ENCODE data around the gene ZBTB16.

Gene ZBTB16

DNA sequence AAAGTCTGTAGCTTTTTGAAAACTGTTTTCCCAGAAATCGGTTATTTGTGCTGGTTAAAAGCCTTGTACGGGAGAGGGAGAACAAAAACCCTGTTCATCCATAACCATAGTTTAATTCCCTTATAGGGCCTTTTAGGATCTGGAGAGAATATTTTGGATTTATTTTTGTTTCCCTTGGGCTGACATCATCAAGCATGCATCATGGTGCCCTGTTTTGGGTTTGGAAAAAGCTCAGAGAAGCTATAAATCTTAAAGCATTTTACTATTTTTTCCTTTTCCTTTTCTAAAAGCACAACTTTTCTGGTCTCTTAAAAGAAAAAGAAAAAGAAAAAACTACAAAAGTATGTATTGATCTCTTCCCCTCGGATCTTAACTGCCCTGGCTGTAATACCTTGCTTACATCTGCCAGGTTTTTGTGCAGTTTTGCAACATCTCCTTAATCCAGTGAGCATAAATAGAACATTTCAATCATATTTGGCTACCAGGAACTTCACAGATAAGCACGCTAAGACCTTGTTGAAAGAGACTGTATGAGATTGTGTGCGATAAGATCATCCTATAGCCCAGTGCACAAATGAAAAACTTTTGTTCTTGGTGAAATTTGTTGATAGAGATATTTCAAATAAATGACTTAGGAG lies 88.0 kb downstream of the ZBTB16 start:
- no peak for FAIRE-seq

DNA sequence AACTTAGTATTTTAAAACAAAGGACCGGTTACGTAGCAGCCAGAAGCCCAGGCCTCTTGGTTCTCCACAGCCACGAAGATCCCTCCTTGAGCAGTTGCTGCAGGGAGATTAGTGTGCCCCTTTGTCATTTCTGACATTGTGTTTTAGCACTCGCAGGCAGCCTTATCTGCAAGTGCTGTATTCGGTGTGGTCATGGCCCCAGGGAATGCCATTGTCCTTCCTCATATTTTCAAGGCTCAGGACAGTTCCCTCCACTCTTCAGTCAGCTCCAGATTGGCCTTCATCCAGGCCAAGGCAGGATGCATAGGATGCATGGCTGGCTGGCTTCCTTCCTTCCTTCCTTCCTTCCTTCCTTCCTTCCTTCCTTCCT lies 88.5 kb downstream of the ZBTB16 start:
- no peak for DNase-seq (ENCODE audit: insufficient read length, low spot score)
- no peak for FAIRE-seq

More for the DNA sequence above, 88.0 kb downstream of the ZBTB16 start:
- DNase-seq (ENCODE audit: insufficient read length, low spot score) = no peak

DNA sequence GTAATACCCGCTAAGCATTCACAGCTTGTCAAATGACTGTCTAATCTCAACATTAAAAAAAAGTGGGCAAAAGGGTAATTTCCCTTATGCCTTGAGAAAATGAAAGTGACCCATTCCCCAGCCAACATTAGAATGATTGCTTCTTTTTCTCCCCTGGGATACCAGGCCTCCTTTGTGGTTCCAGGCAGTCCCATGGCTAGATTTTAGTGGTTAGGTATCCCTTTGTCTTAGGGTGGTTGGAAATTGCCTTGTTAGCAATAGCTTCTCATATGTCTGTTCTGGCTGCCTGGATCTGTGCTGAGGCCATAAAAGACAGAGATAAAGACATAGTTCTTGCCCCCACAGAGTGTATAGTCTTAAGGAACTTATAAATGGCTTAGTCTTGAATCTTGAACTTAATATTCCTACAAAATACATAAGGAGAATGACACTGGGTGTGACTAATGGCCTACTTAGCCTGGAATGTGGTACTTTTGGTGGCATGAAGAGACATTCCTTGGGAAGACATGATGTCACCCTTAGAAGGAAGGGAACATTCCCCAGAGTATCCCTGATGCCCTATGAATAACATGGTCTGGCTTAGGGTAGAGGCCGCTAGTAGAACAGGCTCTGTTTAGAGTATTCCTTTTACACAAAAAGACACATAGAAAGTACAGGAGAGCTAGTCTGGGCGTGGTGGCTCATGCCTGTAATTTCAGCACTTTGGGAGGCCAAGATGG lies 90.3 kb downstream of the ZBTB16 start:
- DNase-seq (ENCODE audit: insufficient read length, low spot score) = no peak
- FAIRE-seq = no peak

DNA sequence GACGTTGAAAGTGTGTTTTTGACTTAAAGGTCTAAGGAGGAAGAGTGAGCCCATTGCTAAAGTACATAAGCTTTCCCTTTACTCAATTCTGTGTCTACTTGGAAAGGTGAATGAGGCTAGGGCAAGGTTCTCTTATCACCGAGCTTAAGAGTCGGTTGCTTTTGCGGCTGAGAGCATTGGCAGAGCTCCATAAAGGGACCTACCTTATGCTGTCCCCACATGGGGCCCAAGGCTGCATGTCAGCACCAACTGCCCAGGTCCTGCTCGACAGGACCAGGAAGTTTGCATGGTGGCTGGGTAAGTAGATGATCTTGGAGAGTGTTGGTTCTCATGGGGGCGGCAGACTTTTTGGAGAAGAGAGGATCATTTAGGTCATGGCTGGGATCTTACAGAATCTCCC lies 91.2 kb downstream of the ZBTB16 start:
- no peak for FAIRE-seq
- no peak for DNase-seq (ENCODE audit: insufficient read length, low spot score)

DNA sequence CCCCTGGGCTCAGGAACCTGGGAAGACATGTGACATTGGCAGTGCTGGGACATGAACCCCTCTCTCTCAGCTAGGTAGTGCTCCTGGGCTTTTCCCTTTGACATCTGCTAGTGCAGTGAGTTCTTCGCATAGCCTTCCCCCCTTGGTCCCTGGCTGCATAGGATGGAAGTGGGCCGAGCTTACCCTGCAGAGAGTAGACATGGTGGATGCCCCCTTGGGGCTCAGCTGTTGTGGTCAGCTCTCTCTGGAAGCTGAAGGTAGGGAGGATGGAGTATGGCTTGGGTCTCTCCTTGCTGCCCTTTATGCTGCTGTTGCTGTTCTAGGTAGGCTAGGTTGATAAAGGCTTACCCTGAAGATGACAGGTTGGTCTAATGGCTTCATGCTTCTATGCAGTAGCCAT lies 92.1 kb downstream of the ZBTB16 start:
- no peak for FAIRE-seq
- DNase-seq (ENCODE audit: insufficient read length, low spot score) = no peak

DNA sequence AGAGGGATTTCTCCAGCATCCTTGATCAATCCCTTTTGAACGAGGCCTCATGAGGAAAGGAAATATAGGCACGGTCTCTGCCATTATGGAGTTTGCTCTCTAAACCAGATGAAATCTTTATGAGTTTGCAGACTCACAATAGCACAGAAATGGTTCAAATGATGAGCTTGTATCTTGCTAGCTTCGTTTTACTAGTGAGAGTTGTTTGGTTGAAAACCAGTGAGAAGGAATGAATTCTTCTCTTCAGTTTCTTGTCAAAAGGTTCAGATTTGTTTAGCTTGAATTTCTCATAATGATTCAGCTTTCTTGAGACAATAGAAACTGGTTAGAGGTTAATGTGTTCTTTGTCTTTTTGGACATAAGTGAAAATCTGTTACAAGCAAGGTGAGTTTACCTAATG lies 92.7 kb downstream of the ZBTB16 start:
- DNase-seq (ENCODE audit: insufficient read length, low spot score) (no peak), FAIRE-seq (no peak)

- FAIRE-seq (no peak), DNase-seq (ENCODE audit: insufficient read length, low spot score) (no peak)
Measured at GRCh38 chr11:114152785-114153184, 93.3 kb downstream of the ZBTB16 start.

DNA sequence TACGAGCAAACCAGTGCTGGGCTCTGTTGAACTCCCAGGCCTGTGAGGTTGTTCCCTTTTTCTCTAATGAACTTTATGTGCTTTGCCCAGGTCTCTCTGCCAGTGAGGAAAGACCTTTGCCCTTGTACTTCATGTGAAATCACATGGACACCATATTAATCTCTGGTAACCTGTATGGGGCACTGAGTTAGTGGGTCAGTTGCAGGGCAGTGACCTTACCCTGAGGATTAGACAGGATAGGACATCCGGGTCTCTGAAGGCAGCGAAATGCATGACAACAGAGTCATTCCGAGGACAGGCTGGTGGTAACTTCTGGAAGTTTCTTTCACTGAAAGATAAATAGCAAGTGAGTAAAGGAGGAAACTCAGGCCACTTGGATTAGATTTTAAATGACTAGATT lies 93.7 kb downstream of the ZBTB16 start:
- no peak for DNase-seq (ENCODE audit: insufficient read length, low spot score)
- FAIRE-seq = no peak

DNA sequence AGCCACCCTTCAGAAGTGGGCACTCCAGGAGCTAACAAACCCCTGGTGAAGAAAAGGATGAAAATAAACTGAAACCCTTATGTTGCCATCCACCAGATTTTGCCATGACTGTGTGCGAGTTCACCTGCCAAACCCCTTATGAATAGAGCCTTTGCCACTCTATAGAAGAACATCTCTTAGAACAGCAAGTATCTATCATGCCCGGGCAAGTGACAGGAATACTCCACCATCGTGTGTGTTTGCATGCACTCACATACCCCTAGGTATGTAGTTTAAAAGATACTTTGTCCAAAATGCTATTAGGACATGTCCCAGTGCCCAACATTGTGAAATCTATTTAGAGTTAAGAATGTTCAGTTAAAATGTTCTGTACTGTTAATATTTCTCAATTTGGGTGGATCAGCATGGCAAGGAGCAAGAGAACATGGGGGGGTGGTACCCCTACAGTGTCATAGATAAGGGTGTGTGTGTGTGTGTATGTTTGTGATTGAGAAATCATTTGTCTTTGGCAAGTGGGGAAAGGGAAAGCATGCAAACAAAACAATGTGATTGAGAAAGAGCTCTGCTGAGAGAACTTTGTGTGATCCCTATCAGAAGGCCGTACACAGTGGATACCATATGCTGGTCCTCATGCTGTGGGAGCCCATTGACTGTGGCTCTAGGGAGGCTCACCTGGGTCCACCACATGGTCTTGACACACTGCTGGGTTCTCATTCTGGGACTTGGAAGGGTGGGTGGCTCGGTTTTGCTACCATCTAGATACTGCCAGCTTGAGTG lies 94.9 kb downstream of the ZBTB16 start:
- DNase-seq (ENCODE audit: insufficient read length, low spot score) (no peak), FAIRE-seq (no peak)

- FAIRE-seq = no peak
- DNase-seq (ENCODE audit: insufficient read length, low spot score) = no peak
Measured at GRCh38 chr11:114155116-114155515, 95.6 kb downstream of the ZBTB16 start.

DNA sequence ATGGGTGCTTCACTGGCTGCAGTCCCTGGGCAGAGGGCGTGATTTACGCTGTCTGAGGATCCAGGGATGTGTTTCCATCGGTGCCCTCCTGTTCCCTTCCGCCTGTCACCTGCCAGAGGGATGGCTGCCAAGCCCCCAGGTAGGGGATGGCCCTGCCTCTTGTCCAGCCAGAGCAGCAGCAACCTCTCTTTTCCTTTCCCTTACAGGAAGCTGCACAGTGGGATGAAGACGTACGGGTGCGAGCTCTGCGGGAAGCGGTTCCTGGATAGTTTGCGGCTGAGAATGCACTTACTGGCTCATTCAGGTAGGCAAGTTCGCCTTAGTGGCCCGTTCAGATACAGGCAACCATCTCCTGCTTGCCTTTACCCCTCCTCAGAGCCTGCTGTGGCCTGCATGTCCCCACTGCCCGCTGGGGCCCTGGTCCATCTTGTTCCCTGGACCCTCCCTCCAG lies 96.6 kb downstream of the ZBTB16 start:
- no peak for DNase-seq (ENCODE audit: insufficient read length, low spot score)
- no peak for FAIRE-seq

DNA sequence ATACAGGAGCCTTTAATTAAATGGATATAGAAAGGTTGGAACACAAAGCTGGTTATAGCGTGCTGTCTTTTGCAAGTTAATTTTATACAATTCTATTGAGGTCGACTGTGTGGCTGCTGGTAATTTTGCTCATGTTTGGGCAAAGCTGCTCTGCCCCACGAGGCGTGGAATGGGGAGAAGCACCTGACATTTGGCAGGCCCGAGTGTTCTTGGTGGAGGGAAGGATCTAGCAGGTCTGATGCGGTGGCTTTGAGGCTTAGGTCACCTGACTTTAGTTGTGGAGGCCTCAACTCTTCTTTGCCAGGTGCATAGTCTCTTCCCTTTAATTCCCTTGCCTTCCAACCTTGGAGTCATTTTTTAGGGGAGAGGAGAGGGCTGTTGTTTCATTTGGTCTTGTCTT lies 97.3 kb downstream of the ZBTB16 start:
- no peak for FAIRE-seq
- no peak for DNase-seq (ENCODE audit: insufficient read length, low spot score)

DNA sequence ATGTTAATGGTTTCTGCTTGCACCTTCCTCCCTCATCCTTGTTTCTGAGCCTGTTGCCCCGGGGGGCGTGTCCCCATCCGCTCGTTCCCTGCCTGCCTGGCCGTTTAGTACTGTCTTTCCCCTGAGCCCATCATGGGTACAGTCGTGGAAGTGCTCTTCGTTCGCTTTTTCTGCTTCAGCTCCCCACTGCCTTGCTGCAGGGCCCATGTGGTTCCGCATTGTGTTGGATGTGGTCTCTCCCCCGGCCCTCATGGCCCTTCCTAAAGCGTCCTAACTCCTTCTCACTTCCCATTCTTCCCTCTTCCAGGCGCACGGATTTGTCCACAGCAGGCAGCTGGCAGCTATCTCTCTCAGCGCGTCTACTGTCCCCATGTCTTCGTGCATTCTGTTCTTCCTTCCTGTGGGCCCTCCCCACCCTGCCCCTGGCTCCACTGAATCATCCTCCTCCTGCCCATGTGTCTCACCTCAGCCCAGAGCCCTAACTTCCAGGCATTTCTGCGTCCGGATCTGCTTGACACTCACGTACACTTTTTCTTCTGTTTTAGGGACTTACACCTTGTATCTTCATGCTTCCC lies 98.1 kb downstream of the ZBTB16 start:
- FAIRE-seq (no peak), DNase-seq (ENCODE audit: insufficient read length, low spot score) (no peak)

DNA sequence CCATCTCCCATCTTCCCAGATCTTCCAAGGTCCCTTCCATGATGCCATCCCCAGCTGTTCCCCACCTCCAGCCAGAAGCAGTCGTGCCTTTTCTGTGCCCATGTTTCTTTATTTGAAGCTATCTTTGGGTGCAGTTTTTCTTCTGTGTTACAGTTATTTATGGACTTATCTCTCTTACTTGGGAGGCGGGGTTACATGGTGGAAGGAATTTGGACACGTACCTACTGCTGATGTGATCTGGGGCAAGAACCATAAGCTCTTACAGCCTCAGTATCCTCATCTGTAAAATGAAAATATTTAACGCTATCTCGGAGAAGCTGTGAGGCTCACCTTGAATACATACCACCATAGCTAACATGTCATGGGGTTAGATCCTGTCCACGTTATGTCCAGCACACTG lies 98.9 kb downstream of the ZBTB16 start:
- FAIRE-seq = no peak
- no peak for DNase-seq (ENCODE audit: insufficient read length, low spot score)

GRCh38 chr11:114158886-114159285 lies 99.4 kb downstream of the ZBTB16 start:
- FAIRE-seq (no peak), DNase-seq (ENCODE audit: insufficient read length, low spot score) (no peak)

GRCh38 chr11:114159320-114159719 lies 99.8 kb downstream of the ZBTB16 start:
- no peak for FAIRE-seq
- DNase-seq (ENCODE audit: insufficient read length, low spot score) = no peak

GRCh38 chr11:114159802-114160632 lies 100.5 kb downstream of the ZBTB16 start:
- FAIRE-seq (no peak), DNase-seq (ENCODE audit: insufficient read length, low spot score) (no peak)

DNA sequence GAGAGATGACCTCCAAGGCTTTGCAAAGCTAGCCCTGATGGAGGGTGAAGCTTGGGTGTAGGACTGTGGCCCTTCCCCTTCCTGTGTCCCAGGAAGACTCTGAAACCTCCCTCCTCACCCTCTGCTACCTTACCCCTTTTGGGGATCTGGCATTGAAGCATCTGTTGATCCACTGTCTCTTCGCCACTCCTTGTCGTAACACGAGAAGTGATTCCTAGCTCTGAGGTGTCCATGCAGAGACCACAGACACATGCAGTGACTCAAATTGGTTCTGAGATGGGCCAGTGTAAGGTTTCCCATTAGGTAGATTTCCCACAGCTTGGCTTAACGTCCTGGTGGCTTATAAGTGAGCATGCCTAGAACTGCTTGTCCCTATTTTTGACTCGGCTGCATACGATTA lies 101.4 kb downstream of the ZBTB16 start:
- FAIRE-seq = no peak
- DNase-seq (ENCODE audit: insufficient read length, low spot score) = no peak

- DNase-seq (ENCODE audit: insufficient read length, low spot score) (no peak), FAIRE-seq (no peak)
Measured at GRCh38 chr11:114161486-114162250, 102.2 kb downstream of the ZBTB16 start.

GRCh38 chr11:114162719-114163123 lies 103.2 kb downstream of the ZBTB16 start:
- no peak for DNase-seq (ENCODE audit: insufficient read length, low spot score)
- no peak for FAIRE-seq
